Measurements from ENCODE around the gene SIKE1.
"Not testable (repeated sequence)": the region's sequence is repeated elsewhere in the genome, so short reads cannot be mapped to it uniquely, and the experiment has no call there.

SIKE1 gene

GRCh38 chr1:114755006-114755931 is 25.2 kb downstream of the SIKE1 start:
- DNase-seq (ENCODE audit: low spot score): no peak

- not testable (repeated sequence) for DNase-seq (ENCODE audit: low spot score)
Observed at GRCh38 chr1:114753702-114754101, 26.8 kb downstream of the SIKE1 start.

- DNase-seq (ENCODE audit: low spot score): no peak
Observed at GRCh38 chr1:114753143-114753542, 27.3 kb downstream of the SIKE1 start.

- DNase-seq (ENCODE audit: low spot score): no peak
Observed at GRCh38 chr1:114750780-114751179, 29.7 kb downstream of the SIKE1 start.

- DNase-seq (ENCODE audit: low spot score): no peak
Observed at GRCh38 chr1:114749835-114750234, 30.6 kb downstream of the SIKE1 start.

GRCh38 chr1:114746450-114747121 is 33.9 kb downstream of the SIKE1 start:
- DNase-seq (ENCODE audit: low spot score): no peak

- no peak for DNase-seq (ENCODE audit: low spot score)
Observed at GRCh38 chr1:114745291-114745690, 35.2 kb downstream of the SIKE1 start.

- no peak for DNase-seq (ENCODE audit: low spot score)
Observed at GRCh38 chr1:114741963-114742746, 38.3 kb downstream of the SIKE1 start.

- no peak for DNase-seq (ENCODE audit: low spot score)
Observed at GRCh38 chr1:114740331-114740730, 40.2 kb downstream of the SIKE1 start.

GRCh38 chr1:114737314-114737849 is 43.1 kb downstream of the SIKE1 start:
- DNase-seq (ENCODE audit: low spot score): no peak

GRCh38 chr1:114735479-114735878 is 45.0 kb downstream of the SIKE1 start:
- no peak for DNase-seq (ENCODE audit: low spot score)

- no peak for DNase-seq (ENCODE audit: low spot score)
Observed at GRCh38 chr1:114729782-114730181, 50.7 kb downstream of the SIKE1 start.

GRCh38 chr1:114728553-114728952 is 51.9 kb downstream of the SIKE1 start:
- DNase-seq (ENCODE audit: low spot score): no peak

GRCh38 chr1:114725230-114725629 is 55.3 kb downstream of the SIKE1 start:
- DNase-seq (ENCODE audit: low spot score): no peak

GRCh38 chr1:114723915-114724314 is 56.6 kb downstream of the SIKE1 start:
- DNase-seq (ENCODE audit: low spot score): no peak

GRCh38 chr1:114723457-114723856 is 57.0 kb downstream of the SIKE1 start:
- DNase-seq (ENCODE audit: low spot score): no peak

GRCh38 chr1:114720492-114720891 is 60.0 kb downstream of the SIKE1 start:
- DNase-seq (ENCODE audit: low spot score): no peak
